GM12801 (cell line): ENCODE measurements around the gene CTDSP2.

ENCODE experiments used
- TF ChIP-seq, protein P1 (sequence below): IDR thresholded peaks from one replicate; pipeline ENCODE4 v1.5.1; 2011; ENCODE audit warnings: control low read depth; ENCODE audit not compliant: insufficient read length; ENCODE audit errors: extremely low read depth

Gene CTDSP2

DNA sequence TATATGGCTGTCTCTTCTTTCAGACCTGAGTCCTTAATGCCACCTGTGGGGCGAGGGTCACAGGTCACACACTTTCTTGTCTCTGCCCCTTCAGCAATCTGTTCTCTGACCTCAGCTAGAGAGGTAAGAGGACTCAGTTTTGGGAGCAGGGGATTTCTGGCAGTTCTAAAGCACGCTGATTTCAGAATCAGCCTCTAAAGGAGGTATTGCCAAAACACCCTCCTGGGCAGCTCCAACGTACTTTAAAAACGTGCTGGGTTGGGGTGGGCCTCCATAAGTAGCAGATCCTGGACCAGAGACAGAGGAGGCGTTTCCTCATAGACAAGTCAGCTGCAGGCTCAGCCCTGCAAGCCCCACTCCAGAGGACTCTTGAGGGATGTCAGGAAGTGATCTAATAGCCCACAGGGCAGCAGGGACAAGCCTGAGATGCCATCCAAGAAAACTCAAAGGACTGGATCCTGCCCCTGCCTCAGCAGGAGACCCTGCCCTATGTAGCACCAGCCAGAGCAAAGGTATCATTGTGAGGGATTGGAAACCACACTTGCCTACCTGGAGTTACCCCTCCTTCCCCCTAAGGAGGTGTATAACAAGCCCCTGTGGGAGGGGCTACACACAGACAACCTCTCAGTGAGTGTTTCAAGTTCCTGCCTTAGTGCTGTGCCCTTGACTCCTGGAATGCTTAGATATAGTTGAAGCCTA lies 8.5 kb downstream of the CTDSP2 start:
- TF ChIP-seq, protein P1, sequence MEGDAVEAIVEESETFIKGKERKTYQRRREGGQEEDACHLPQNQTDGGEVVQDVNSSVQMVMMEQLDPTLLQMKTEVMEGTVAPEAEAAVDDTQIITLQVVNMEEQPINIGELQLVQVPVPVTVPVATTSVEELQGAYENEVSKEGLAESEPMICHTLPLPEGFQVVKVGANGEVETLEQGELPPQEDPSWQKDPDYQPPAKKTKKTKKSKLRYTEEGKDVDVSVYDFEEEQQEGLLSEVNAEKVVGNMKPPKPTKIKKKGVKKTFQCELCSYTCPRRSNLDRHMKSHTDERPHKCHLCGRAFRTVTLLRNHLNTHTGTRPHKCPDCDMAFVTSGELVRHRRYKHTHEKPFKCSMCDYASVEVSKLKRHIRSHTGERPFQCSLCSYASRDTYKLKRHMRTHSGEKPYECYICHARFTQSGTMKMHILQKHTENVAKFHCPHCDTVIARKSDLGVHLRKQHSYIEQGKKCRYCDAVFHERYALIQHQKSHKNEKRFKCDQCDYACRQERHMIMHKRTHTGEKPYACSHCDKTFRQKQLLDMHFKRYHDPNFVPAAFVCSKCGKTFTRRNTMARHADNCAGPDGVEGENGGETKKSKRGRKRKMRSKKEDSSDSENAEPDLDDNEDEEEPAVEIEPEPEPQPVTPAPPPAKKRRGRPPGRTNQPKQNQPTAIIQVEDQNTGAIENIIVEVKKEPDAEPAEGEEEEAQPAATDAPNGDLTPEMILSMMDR, result no peak

DNA sequence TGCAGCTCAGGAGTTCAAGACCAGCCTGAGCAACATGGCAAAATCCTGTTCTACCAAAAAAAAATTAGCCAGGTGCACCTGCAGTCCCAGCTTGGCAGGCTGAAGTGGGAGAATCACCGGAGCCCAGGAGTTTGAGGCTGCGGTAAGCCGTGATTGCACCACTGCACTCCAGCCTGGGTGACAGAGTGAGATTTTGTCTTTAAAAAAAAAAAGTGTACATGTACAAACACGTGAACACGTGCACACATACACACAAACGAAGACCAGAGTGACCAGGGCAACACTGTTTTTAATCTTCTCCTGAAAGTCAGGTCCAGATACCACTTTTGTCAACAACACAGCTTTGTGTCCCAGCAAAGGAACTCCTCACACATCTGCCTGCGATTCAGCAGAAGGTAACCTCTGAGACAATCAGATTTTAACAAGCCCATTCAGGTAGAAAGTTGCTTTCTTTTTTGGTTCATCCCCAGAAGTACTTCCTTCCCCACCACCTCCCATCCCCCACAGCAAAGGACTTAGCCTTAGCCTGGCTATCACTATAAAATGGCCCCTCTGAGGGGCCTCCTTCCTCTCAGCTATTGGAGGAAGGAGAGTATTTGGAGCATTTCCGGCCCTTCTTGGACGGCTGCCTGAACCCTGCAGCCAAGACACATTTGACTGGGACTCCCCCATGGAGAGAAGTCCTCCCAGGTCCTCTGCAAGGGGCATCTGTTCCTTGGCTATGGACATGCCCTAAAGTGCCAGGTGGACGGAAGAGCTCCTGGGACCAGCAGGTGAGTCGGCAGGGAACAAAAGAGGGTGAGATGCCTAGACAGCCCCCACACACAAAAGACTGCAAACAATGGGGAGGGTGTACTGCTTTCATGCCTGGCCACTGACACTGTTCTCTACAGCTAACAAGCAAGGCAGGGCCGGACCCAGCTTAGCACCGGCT lies 9.8 kb downstream of the CTDSP2 start:
- TF ChIP-seq, protein P1, result no peak

DNA sequence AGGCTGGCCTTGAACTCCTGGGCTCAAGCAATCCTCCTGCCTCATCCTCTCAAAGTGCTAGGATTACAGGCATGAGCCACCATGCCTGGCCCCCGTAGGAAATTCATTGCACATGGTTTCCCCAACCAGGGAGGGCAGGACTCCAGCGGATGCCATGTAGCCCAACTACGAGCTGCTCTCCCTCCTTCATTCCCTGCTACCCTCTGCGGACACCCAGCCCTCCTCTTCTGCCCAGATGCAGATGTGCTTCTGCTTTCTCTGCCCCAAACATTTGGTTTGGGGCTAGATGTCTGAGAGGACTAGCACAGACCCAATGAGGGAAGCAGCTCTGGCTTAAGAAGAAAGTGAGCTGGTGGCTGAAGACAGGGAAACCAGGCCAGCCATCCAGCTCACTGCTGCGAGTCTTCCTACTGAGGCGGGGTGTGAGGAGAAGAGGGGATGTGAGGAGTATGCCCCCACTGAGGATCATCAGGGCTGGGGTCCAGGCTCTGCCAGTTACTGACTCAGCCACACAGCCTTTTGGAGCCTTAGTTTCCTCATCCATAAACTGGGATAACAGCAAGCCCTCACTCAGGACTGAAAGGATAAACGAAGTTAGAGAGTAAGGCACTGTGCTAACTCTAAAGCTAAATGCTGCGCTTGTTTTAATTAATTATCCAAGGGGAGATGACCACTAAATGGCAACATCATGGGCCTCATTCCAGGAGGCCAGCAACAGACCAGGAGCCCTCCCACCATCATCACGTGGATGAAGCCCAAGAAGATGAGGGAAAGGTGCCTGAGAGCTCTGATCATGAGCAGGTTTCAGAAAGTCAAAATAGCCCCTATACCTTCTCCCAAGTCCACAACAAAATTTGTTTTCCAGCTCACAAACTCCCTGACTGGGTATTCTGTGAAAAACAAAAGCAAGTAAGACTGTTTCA lies 10.9 kb downstream of the CTDSP2 start:
- TF ChIP-seq, protein P1, result no peak

DNA sequence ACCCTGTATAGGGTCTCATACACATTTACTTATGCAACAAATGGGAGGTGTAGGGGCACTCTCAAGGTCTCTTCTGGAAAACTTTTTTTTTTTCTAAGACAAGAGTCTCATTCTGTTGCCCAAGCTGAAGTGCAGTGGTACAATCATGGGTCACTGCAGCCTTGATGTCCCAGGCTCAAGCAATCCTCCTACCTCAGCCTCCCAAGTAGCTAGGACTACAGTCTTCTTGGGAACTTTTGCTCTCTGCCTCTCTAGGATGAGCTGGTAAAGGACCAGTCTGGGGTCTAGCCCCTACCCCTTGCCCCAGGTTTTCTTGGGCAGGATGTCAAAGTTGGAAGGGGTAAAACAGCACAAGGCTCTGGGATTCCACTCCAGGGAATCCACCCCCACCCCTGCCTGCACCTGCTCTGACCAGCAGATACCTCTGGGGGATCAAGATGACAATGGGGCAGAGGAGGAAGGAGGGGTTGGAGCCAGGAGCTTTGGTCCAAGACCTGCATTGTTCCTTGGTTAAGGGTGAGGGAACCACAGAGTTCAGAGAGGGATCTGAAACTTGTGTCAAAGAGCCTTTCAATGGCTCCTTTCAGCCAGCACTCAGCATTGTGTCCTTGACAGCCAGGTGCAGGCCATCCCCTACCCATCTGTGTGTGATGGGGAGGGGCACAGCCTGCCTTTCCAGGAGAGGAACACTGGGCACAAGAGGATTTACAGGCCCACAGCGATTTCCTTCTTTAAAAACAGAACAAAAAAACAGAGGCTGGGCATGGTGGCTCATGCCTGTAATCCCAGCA lies 12.2 kb downstream of the CTDSP2 start:
- TF ChIP-seq, protein P1, result no peak

DNA sequence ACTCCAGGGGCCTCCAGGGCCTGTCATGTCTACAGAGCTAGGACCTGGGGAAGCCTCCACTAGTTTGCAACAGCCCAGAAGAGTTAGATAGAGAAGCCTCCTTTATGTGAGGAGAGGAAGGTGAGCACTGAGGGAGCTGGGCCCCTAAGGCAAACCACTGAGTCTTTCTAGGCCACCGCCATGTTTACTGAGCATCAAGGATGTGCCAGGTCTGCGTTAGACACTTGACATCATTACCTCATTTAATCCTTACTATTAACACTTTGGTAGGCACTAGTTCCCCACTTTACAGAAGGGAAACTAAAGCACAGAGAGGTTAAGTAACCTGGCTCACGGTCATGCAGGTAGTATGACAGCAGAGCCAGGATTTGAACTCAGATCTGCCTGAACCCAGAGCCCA lies 12.9 kb downstream of the CTDSP2 start:
- TF ChIP-seq, protein P1, result no peak

DNA sequence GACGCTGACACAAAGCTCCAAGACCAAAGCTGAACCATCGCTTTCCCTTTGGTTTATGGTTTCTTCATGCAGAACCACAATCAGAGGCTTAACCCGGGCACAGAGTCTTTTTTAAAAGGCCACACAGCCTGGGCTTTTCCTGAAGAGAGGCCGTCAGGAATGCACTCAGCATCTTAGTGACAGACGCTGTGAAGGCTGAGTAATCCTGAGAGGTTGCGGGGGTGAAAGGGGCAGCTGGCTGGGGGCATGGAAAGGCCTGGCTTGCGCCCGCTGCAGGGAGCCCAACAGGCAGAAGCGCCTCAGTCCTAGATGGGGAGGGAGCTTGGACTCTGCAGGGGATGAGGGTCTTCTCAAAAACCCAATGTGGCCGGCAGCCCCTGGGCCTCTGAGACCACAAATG lies 13.6 kb downstream of the CTDSP2 start:
- TF ChIP-seq, protein P1, result no peak
